Smooth muscle cell of the coronary artery (primary cell): ENCODE measurements around the gene KCNG2. TPM values are rescaled to one million over a fixed set of nuclear protein-coding genes. Genes with fewer than 3 reads are reported as not detected.

Experiments used
- total RNA-seq: library from RNA; depleted of rRNA; stranded (reverse); fragments of >200 nt; gene quantifications from 2 replicates; pipeline ENCODE4 v1.2.3, GENCODE V29; 2014; ENCODE audit warnings: low replicate concordance

KCNG2 gene, protein sequence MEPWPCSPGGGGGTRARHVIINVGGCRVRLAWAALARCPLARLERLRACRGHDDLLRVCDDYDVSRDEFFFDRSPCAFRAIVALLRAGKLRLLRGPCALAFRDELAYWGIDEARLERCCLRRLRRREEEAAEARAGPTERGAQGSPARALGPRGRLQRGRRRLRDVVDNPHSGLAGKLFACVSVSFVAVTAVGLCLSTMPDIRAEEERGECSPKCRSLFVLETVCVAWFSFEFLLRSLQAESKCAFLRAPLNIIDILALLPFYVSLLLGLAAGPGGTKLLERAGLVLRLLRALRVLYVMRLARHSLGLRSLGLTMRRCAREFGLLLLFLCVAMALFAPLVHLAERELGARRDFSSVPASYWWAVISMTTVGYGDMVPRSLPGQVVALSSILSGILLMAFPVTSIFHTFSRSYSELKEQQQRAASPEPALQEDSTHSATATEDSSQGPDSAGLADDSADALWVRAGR
- total RNA-seq, result 0.12 TPM in 1 of 2 replicates, not detected in the other

DNA sequence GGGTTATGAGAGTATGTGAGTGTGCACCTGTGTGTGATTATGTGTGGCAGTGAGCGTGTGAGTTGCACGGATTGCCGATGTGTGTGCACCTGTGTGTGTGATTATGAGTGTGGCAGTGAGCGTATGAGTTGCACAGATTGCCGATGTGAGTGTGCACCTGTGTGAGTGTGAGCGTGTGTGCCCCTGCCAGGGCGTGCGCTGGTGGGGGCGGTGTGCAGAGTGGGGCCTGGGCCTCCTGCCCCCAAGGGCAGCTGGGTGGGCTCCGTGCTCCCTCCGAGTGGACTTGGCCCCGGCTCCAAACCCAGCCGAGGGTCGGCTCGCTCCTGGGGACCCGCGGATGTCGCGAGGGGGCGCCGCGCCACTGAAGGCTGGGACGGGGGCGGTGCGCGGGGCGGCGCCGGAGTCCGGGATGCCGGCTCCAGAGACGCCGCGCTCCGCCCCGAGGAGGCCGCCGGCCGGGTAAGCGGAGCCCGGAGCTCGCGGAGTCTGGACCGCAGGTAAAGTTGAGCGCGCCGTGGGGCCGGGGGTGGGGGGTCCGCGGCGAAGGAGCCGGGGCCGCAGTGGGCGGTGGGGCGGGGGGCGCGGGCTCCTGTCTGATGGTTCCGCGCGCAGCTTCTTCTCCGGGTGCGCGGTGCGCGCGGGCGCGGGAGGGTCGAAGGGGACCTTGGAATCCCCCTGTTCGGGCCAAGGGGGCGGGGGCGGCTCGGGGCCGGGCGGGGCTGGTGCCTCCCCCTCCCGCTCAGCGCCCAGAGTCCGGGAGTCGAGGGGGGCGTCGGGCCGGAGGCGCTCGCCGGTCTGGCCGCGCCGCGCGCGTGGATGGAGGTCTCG lies at the start of gene KCNG2:
Gene KCNG2, plus strand, starts transcription at position 421 of the 828 bp plus-strand sequence. CDS start 65,730 bp downstream, outside the sequence.

Other genes starting within 250 kb of the KCNG2 start
- gene CTDP1, start 118.1 kb upstream of the KCNG2 start, total RNA-seq, result 21.9 and 25.3 TPM in 2 replicates
- 31.1 and 47.4 TPM in 2 replicates for gene SLC66A2, start 153.7 kb downstream of the KCNG2 start, total RNA-seq
- 2.7 and 3.0 TPM in 2 replicates for gene HSBP1L1, start 166.7 kb downstream of the KCNG2 start, total RNA-seq
- 85.2 and 92.6 TPM in 2 replicates for gene TXNL4A, start 190.6 kb downstream of the KCNG2 start, total RNA-seq
- 24.8 and 26.8 TPM in 2 replicates for gene RBFA, start 236.5 kb downstream of the KCNG2 start, total RNA-seq